ENCODE measurements around the gene TMEM132D.

- TF ChIP-seq POLR2AphosphoS5 (IDR thresholded peaks at IDR 0.05; ENCODE audit: low read depth, low read length) (no peak), POLR2A (IDR thresholded peaks at IDR 0.05; ENCODE audit: low read depth, low read length) (no peak), TAF1 (IDR thresholded peaks at IDR 0.05; ENCODE audit: borderline replicate concordance, low read depth, low read length) (no peak)
Observed at GRCh38 chr12:129339336-129339735, 564.5 kb downstream of the TMEM132D start.

Measured in GM12892 (cell line).